ENCODE results near the gene ACSL4. TPM values are rescaled to one million over a fixed set of nuclear protein-coding genes. Genes with fewer than 3 reads are reported as not detected.

The ACSL4 gene
- polyA plus RNA-seq, 1 of the 3 experiments (the other 2 are of a cell fraction): 18.1 TPM

- no peak for TF ChIP-seq USF2 (IDR thresholded peaks at IDR 0.05; ENCODE audit: borderline replicate concordance, low read depth, low read length)
Measured at GRCh38 chrX:109624641-109625616, 108.1 kb downstream of the ACSL4 start, which contains the start of gene KCNE5 (continued).

GRCh38 chrX:109623997-109624396 is 109.1 kb downstream of the ACSL4 start:
- no peaks in the 10 kb centered on the region for H3K79me2 ChIP-seq (ENCODE audit: insufficient read depth)
- POLR2A ChIA-PET: no interaction called here
- CTCF ChIA-PET: interaction anchor here (1.6 kb wide), 1 partner anchor 11 kb away, joined by 7 read pairs; no protein-coding TSS in a partner anchor
- no peak overlapping the region for H3K4me2 ChIP-seq
- no peaks in the 10 kb centered on the region for H3K4me1 ChIP-seq (ENCODE audit: control insufficient read depth in 1 of 2, insufficient read depth in 2 of 2, low read depth in 1 of 2, low read length in 1 of 2)
- H3K27ac ChIP-seq (ENCODE audit: low read depth in 2 of 2, low read length in 1 of 2): no peak overlapping the region
- H3K36me3 ChIP-seq (replicated peaks in 1 of 2; ENCODE audit: control insufficient read depth in 1 of 2, insufficient read depth in 2 of 2, low read length in 1 of 2): no peaks in the 10 kb centered on the region
- no peaks in the 10 kb centered on the region for H3K9me3 ChIP-seq
- no peaks in the 10 kb centered on the region for H3F3A ChIP-seq (replicated peaks; ENCODE audit: insufficient read depth)
- H3K27me3 ChIP-seq (ENCODE audit: insufficient read depth): no peaks in the 10 kb centered on the region; the same call in 1 of the 2 replicates
- no peaks in the 10 kb centered on the region for H3K9me2 ChIP-seq
- no peaks in the 10 kb centered on the region for H4K20me1 ChIP-seq (ENCODE audit: insufficient read depth)
- no peak overlapping the region for H3K9ac ChIP-seq
- TF ChIP-seq YY1 (IDR thresholded peaks at IDR 0.05; ENCODE audit: low read depth) (no peak), RAD21 (IDR thresholded peaks at IDR 0.05; ENCODE audit: low read length) (no peak), GABPA (IDR thresholded peaks at IDR 0.05; ENCODE audit: low read depth) (no peak), ZBTB33 (IDR thresholded peaks at IDR 0.05; ENCODE audit: borderline replicate concordance, low read depth) (no peak), NRF1 (IDR thresholded peaks at IDR 0.05; ENCODE audit: low read depth, low read length) (no peak), IRF3 (IDR thresholded peaks at IDR 0.05; ENCODE audit: low read depth, low read length) (no peak), TCF12 (IDR thresholded peaks at IDR 0.05) (no peak), RFX5 (IDR thresholded peaks at IDR 0.05; ENCODE audit: low read length) (no peak)
- WGBS (ENCODE audit: low lambda C conversion rate): 53% methylated on average over 8 of the region's 8 CpGs
- no peak for DNase-seq
- H2AFZ ChIP-seq (ENCODE audit: low read depth): no peak overlapping the region
- no peak overlapping the region for H3K4me3 ChIP-seq (ENCODE audit: low read depth in 2 of 2, low read length in 1 of 2)

- DNase-seq: no peak
- H3K27ac ChIP-seq (ENCODE audit: low read depth in 2 of 2, low read length in 1 of 2): no peak overlapping the region
- H3K4me3 ChIP-seq (ENCODE audit: low read depth in 2 of 2, low read length in 1 of 2): no peak overlapping the region
- H3K4me1 ChIP-seq (ENCODE audit: control insufficient read depth in 1 of 2, insufficient read depth in 2 of 2, low read depth in 1 of 2, low read length in 1 of 2): no peaks in the 10 kb centered on the region
- no peaks in the 10 kb centered on the region for H3K9me3 ChIP-seq
- H3F3A ChIP-seq (replicated peaks; ENCODE audit: insufficient read depth): no peaks in the 10 kb centered on the region
- no peak overlapping the region for H2AFZ ChIP-seq (ENCODE audit: low read depth)
- no peak overlapping the region for H3K4me2 ChIP-seq
- no peaks in the 10 kb centered on the region for H3K36me3 ChIP-seq (replicated peaks in 1 of 2; ENCODE audit: control insufficient read depth in 1 of 2, insufficient read depth in 2 of 2, low read length in 1 of 2)
- no peaks in the 10 kb centered on the region for H4K20me1 ChIP-seq (ENCODE audit: insufficient read depth)
- ChIA-PET CTCF (interaction anchor here (1.4 kb wide), 1 partner anchor 10 kb away, joined by 3 read pairs; no protein-coding TSS in a partner anchor), POLR2A (no interaction called here)
- H3K27me3 ChIP-seq (ENCODE audit: insufficient read depth): no peaks in the 10 kb centered on the region; the same call in 1 of the 2 replicates
- TF ChIP-seq MEF2A (IDR thresholded peaks at IDR 0.05; ENCODE audit: borderline replicate concordance, low read depth): no peak
- no peak for TF ChIP-seq CTCF (IDR thresholded peaks at IDR 0.05)
- no peak for TF ChIP-seq MXI1 (IDR thresholded peaks at IDR 0.05; ENCODE audit: low read depth, low read length)
- TF ChIP-seq SMC3 (IDR thresholded peaks at IDR 0.05; ENCODE audit: low read depth, low read length): no peak
- TF ChIP-seq USF1 (IDR thresholded peaks at IDR 0.05; ENCODE audit: borderline replicate concordance, low read depth): no peak
- no peaks in the 10 kb centered on the region for H3K79me2 ChIP-seq (ENCODE audit: insufficient read depth)
- H3K9me2 ChIP-seq: no peaks in the 10 kb centered on the region
- WGBS (ENCODE audit: low lambda C conversion rate): 50% methylated on average over 4 of the region's 4 CpGs
- H3K9ac ChIP-seq: no peak overlapping the region
Measured at GRCh38 chrX:109622270-109622669, 110.8 kb downstream of the ACSL4 start.

Measured in SK-N-SH (cell line).